Measurements from ENCODE around the gene DGCR2.

GRCh38 chr22:19105456-19105855, 16.8 kb downstream of the DGCR2 start:
- TF ChIP-seq CTCF (IDR thresholded peaks at IDR 0.05 in 8 of 11, conservative IDR thresholded peaks at IDR 0.05 in 3 of 11) (no peak), POLR2AphosphoS5 (IDR thresholded peaks at IDR 0.05) (peak in 1 of 3 donors; percentile 1), POLR2A (IDR thresholded peaks at IDR 0.05) (no peak)

All from spleen (tissue), 7 donors.